Stimulated activated CD4-positive, alpha-beta T cell treated with anti-CD3 and anti-CD28 coated beads, Interleukin-2, amount 100 ng/mL, for 4 hours (primary cell): ENCODE data around the gene HSD11B1L.

Source experiments
- DNase-seq: peaks from one replicate; pipeline ENCODE4 v3.0.0-alpha.2; 2020; ENCODE audit warnings: low read depth

The HSD11B1L gene

GRCh38 chr19:5680437-5681368, at the start of gene HSD11B1L, which contains the start of gene MICOS13:
Gene HSD11B1L (plus strand): TSS chr19:5681027. CDS start chr19:5684833, 3,806 bp downstream.
Gene MICOS13 (minus strand): TSS chr19:5680516. CDS start chr19:5680486, 30 bp downstream.
- DNase-seq: peak; percentile 96

DNA sequence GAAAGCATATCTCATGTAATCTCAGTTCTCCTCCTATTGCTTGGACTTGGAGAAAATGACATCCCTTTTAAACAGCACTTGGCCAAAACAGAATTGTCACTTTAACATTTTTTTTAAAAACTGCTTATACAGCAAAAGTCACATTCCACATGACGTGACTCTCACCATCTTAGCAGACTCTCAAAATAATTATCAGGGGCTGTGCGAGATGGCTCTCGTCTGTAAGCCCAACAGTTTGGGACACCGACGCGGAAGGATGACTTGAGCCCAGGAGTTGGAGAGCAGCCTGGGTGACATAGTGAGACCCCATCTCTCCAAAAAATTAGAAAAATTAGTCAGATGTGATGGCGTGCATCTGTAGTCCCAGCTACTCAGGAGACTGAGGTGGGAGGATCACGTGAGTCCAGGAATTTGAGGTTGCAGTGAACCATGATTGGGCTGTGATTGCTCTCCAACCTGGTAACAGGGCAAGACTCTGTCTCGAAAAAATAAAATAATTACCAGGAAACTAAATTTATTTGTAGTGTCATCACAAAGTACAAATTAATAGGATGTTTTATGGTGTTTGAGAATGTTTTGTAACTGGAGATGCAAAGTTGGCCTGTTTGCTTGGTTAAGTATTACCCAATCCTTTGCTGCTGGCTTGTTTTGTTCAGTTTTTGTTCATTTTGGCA, 49.1 kb upstream of the HSD11B1L start:
- no peak for DNase-seq

- DNase-seq: no peak
These were observed 48.6 kb upstream of the HSD11B1L start for GRCh38 chr19:5632241-5632612.

DNA sequence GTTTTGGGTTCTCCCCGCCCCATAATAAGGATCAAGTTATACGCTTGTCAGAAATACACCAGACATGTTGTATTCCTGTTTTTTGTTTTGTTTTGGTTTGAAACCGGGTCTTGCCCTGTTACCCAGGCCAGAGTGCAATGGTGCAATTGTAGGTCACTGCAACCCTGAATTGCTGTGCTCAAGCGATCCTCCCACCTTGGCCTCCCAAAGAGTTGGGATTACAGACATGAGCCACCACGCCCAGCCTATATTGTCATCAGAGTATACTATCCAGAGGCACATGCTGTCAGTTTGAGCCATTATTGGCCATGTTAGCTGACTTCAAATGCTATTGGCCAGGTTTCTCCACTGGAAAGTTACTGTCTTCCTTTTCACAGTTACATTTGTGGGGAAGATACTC, 48.2 kb upstream of the HSD11B1L start:
- DNase-seq: no peak

GRCh38 chr19:5635427-5635826, 45.4 kb upstream of the HSD11B1L start:
- no peak for DNase-seq

GRCh38 chr19:5637971-5638370, 42.9 kb upstream of the HSD11B1L start:
- no peak for DNase-seq

GRCh38 chr19:5641171-5641570, 39.7 kb upstream of the HSD11B1L start:
- no peak for DNase-seq

DNA sequence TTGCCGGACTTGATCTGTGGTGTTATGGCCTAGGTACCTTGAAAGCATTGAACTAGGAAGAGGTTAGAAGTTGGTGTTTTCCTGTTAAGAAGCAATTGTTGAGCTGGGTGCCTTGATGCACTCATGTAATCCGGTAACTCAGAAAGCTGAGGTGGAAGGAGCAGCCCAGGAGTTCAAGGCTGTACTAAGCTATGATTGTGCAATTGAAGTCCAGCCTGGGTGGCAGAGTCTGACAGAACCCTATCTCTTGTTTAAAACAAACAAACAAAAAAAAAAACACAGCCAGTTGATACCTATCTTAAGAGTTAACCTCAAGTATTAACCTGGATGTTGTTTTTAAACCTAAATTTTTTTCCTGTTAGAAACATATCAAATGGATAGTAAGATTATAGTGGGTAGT, 38.6 kb upstream of the HSD11B1L start:
- DNase-seq: no peak

GRCh38 chr19:5643060-5643459, 37.8 kb upstream of the HSD11B1L start:
- no peak for DNase-seq

GRCh38 chr19:5644037-5644436, 36.8 kb upstream of the HSD11B1L start:
- DNase-seq: no peak

- DNase-seq: no peak
These were observed 35.4 kb upstream of the HSD11B1L start for GRCh38 chr19:5645409-5645808.

DNA sequence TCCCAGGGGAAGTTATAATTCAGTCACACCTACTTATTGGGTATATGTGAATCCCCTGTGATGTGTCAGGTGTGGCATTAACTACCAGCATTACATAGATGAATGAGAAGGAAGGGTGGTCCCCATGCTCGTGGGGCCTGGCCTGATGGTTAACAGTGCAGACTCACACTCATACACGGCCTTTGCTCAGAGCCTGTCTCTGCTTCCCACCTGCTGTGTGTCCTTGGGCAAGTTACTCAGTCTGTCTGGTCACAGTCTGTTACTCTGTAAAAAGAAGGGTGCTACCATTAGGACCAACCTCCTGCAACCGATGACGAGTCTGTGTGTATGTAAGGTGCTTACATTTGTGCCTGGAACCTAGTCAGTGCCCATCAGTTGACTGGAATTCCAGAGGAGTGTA, 34.1 kb upstream of the HSD11B1L start:
- DNase-seq: no peak

DNA sequence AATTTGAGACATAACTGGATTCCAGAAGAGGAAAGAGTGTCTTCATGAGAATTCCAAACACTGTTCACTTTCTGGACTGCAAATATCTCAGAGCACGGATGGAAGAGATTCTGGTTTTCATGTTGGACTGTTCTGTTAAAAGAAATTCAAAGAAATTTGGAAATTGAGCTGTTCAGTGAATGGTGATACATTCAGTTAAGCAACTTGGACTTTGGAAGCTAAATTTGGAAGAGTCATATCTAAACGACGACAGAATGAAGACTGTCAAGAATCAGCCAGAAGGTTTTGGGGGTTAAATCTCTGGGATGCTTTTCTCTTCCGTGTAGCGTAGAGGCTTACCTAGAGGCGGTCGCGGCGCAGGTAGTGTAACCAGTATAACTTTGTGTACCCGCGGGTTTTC, 32.4 kb upstream of the HSD11B1L start:
- DNase-seq: no peak

GRCh38 chr19:5651361-5651760, 29.5 kb upstream of the HSD11B1L start:
- no peak for DNase-seq

GRCh38 chr19:5652261-5652660, 28.6 kb upstream of the HSD11B1L start:
- no peak for DNase-seq

GRCh38 chr19:5654931-5655330, 25.9 kb upstream of the HSD11B1L start:
- DNase-seq: no peak

DNA sequence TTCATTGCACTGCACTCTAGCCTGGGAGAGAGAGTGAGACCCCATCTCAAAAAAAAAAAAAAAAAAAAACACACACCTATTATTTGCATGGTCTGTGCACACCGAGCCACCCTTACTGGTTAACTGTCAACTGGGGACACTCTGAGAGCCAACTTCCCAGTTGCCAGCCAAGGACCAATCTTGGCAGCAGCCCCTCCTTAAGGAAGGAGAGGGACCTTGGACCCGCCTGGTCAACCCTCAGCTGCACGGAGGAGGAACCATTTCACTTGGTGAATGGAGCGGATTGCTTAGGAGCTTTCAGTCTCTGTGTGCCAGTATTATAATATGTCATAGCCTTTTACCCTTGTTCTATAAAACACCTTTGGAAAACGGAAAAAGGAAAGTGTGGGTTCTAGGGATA, 25.4 kb upstream of the HSD11B1L start:
- DNase-seq: no peak

DNA sequence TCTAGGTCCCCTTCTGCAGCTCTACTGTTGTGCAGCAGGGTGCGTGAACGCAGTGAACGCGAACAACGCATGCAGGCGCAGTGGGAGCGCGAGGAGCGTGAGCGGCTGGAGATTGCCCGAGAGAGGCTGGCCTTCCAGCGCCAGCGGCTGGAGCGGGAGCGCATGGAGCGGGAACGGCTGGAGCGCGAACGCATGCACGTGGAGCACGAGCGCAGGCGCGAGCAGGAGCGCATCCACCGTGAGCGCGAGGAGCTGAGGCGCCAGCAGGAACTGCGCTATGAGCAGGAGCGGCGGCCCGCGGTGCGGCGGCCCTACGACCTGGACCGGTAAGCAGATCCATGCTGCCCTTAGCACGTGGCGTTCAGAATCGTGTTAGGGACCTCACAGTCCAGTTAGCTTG, 19.3 kb upstream of the HSD11B1L start:
- DNase-seq: no peak

DNA sequence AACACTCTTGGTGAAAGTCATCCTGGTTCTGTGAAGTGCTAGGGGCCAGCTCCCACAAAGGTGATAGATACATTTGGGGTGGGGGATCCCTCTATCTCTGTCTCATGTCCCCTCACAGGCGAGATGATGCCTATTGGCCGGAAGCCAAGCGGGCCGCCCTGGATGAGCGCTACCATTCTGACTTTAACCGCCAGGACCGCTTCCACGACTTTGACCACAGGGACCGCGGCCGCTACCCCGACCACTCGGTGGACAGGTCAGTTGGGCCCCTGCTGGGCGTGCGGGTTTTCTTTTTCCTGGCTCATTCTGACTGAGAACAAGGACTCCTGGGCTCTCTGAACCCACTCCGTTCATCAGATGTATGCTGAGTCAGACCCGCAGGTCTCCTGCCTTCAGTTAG, 16.9 kb upstream of the HSD11B1L start:
- no peak for DNase-seq

GRCh38 chr19:5664515-5664914, 16.3 kb upstream of the HSD11B1L start:
- DNase-seq: no peak

GRCh38 chr19:5665781-5666513, 14.9 kb upstream of the HSD11B1L start:
- no peak for DNase-seq

DNA sequence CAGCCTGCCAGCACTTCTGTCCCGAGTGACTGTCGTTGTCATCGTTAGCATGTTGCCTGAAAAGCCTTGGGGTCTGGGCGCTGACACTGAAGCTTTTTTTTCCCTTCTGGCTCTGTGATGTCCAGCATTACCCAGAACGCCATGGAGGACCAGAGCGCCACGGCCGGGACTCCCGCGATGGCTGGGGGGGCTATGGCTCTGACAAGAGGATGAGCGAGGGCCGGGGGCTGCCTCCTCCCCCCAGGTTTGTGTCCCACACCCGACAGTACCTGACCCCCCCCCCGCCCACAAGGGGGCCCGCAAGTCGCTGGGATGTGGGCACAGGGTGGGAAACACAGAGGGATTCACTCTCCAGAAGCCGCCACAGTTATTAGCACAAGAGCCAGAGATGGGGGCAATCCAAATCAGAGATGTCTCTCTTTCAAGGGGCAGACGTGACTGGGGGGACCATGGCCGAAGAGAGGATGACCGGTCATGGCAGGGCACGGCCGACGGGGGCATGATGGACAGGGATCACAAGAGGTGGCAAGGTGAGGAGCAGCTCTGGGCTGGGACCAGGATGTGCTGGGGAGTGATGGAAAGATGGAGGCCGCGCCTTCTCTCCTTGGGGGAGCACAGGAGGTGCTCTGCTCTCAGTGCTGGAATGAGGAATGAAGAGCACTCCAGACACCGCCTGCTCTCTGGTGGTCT, 13.8 kb upstream of the HSD11B1L start:
- no peak for DNase-seq
